Stimulated activated CD4-positive, alpha-beta T cell treated with anti-CD3 and anti-CD28 coated beads, TNF-alpha, amount 100 ng/mL, for 4 hours (primary cell): ENCODE data around the gene SLC38A10.
"Not testable (repeated sequence)": the region's sequence is repeated elsewhere in the genome, so short reads cannot be mapped to it uniquely, and the experiment has no call there.

Experiments
- DNase-seq, 3 experiments: peaks; one replicate each; pipeline ENCODE4 v3.0.0-alpha.2; 2020; ENCODE audit warnings: low read depth in 3 of 3

Gene SLC38A10

DNA sequence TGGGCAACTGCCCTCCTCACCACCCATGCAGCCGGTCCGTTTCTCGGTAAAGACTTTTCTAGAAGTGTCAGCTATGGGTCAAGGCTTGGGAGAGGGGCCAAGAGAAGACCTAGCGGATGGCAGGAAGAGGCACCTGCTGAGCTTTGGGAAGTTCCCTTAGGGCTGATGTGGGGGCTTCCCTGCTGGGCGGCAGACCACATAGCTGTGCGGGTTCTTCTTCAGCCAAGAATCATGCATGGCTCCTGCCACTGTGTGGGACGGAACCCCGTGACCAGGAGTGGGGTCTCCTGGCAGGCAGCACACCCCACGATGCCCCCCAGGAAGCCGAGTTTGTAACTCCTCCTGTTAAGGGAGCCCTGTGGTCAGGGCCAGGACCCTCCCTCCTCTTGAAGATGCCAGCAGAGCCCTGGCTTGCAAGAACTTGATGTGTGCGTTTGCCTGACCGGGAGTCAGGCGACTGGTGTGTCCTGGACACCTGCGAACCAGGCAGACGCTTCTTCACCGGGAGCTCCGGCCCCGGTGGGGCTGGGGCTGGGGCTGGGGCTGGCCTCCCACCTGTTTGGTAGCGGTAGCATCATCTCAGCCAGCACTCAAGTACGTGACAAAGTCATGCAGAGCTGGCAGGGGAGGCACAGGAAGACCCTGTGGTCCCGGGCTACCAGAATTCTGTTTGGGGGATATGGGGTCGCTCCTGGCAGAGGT, 17.7 kb upstream of the SLC38A10 start:
- no peak for DNase-seq

DNA sequence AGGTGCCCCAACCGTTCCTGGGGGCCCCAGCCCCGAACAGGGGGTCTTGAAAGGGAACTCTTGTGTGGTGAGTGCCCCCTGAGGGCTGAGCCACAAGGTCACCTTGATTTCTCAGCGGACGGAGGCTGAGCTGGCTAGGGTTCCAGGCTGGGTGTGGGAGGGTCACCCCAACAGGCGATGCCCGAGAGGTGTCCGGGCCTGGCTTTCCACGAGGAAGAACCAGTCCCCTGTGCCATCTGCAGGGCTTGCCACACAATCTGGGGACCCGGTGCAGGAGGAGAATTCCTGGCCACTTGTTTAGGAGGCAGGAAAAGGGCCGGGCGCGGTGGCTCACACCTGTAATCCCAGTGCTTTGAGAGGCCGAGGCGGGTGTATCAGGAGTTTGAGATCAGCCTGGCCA, 16.8 kb upstream of the SLC38A10 start:
- DNase-seq: no peak

DNA sequence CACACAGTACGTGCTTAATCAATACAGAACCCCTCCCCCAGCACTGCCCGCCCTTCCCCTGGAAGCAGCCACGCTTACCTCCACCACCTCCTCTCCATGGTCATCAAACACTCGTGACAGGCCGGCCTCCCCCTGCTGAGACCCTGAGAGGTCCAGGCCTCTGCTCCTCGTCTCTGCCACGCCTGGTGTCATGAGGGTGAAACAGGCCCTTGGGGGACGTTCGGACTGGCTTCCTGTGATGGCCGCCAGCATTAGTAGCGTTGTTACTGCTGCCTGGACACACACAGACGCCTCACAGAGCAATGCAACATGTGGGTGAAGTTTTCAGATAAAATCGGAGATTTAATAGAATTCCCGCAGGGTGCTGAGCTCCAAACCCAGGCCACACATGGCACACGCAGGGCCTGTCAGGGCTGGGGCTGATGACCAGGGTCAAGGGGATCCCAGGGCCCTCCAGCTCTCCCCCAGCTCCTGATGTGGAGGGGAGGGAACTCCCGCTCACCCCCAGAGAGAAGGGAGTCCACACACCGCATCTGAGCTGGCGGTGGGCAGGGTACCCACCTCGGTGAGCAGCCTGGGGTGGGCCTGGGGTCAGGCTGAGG, 15.9 kb upstream of the SLC38A10 start:
- DNase-seq: no peak

DNA sequence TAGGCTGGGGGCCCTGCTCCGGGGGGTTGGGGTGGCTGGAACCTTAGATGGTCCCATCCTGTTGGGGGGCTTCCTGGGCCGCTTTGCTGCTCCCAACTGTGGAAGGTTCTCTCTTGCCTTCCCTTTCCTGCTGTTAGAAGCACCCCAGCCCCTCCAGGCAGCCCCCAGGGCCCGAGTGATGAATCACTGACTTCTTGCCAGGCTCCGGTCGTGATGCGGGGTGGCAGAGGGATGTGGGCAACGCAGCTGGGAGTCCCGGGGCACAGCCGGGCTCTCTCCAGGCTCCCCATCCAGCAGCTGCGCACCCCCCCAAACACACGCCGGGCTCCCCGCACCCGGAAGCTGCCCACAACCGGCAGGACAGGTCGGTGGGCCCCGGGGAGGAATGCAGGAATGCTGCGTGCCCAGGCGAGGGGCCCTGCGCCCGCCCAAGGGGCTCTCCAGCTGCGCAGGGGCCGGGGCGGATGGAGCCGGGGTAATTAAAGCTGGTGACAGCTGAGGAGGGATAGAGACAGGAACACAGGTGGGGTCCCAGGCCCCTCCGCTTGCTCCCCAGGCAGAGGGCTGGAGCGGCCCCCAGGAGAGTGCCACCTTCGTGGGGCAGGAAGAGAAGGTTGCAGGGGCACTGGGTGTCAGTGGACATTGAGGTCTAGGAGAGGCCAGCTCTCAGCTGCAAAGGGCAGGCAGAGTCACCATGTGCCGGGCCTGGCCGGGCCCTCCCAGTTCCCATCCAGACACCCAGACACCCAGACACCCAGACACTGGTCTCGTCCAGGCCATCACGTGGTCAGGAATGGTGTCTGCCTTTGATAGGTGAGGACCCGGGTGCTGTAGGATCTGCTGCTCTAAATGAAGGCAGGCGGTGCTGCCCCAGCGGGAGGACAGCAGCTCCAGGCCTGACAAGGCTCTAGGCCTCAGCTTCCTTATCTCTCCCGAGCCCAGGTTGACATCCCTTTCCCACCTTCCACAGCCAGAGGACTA, 15.0 kb upstream of the SLC38A10 start:
- no peak for DNase-seq

DNA sequence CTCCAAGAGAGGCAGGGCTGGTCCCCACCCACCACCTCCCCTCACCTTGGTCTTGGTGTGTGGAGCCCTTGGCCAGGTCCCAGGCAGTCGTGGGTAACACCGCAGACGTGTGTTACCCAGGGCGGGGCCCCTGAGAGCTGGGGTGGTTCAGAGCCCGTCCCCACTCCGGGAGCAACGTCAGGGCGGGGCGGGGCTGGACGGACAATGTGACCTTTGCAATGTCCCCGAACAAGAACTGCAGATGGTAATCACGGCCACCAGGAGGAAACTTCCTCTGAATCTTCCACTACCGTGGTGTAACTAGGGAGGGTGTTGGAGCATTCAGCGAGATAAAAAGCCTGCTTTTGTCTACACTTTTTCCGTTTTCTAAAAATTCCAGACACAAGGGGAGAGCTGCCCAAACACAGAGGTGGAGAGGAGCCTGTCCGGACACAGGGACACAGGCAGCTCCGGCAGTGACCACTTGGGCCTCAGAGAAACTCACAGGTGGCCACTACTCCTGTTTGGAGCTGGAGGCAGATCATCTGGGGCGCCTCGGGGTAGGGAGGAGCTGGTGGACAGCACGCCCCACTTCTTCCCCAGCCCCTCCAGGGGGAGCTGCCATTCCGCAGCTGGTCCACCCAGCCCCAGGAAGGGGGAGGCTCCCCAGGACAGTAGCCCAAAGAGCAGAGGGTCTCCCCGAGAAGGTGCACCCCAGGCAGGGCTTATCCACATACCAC, 14.2 kb upstream of the SLC38A10 start:
- no peak for DNase-seq

DNA sequence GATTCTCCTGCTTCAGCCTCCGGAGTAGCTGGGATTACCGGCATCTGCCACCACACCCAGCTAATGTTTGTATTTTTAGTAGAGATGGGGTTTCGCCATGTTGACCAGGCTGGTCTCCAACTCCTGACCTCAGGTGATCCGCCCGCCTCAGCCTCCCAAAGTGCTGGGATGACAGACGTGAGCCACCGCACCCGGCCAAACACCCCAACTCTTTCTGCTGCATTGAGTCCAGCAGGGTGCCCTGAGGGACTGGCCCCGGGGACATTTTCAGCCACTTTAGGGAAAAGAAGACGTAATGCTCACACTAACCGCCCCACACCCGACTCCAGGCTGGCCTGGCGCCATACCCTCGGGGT, 13.7 kb upstream of the SLC38A10 start:
- not testable (repeated sequence) for DNase-seq

DNA sequence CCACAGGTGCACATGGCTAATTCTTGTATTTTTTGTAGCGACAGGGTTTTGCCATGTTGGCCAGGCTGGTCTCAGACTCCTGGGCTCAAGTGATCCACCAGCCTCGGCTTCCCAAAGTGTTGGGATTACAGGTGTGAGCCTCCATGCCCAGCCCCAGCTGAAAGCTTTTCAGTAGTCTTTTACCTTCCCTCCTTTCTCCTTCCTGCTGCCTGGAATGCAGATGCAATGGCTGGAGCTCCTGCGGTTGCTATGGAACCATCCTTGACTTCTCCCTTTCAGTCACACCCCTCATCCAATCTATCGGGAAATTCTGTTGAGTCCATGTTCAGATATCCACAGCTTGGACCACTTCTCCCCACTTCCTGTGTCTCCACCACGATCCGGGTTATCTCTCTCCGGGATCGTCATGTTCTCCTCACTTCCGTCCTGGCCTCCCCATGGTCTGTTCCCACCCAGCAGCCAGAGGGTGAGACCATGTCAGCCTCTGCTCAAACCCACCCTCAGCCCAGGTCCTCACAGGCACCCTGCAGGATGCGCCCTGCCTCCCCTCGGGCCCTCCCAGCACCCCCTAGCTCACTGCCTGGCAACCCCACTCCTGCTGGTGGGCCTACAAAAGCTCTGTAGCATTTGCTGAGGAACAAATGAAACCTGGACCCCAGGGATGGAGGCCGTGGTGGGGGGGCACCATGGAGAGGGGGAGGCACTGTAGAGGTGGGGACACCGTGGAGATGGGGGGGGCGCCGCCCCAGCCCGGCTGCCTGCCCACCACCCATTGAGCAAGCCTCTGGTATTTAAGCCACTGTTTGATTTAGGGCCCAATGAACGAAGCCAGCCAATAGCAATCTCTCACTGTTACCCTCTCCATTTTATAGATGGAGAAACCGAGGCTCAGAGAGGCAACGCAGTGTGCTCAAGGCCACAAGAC, 12.8 kb upstream of the SLC38A10 start:
- DNase-seq: no peak

DNA sequence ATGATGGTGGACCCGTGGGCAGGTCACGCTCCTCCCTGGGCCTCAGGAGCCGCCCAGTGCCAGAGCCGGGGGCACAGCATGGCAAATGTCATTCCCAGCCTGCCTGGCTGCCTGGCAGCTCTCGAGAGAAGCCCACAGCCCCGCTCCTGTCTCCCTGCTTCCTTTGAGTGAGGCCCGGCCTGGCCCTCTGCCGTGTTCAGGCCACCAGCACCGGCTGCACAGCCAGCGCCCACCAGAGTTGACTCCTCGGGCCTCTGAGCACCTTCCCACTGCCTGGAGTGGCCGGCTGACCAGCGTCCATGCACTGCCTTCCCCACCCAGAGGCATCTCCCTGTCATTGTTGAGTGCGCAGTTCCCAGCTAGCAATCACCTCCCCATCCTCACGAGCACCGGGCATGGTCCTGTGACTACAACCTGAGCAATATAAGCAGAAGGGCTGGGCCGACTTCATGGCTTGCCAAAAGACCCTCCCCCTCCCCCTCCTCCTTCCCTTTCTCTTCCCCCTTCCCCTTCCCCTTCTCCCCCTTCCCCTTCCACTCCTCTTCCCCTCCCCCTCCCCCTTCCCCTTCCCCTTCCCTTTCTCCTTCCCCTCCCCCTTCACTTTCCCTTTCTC, 11.9 kb upstream of the SLC38A10 start:
- no peak for DNase-seq

DNA sequence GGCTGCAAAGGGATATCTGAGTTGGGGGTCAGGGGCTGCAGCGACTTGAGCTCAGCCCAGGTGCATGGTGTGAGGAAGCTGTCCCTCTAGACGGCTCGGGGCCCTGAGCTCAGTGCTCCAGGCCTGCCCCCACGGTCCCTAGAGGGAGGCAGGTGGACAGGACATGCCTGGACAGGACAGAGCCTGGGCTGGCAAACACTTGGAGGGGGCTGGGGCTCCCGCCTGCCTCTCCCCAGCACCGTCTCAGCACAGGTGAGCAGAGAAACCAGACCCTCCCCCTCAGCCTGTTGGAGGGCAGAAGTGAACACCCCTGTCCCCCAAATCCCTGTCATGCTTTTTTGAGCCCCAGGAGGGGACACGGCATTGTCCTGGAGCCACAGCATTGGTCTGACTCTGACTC, 11.4 kb upstream of the SLC38A10 start:
- DNase-seq: no peak

DNA sequence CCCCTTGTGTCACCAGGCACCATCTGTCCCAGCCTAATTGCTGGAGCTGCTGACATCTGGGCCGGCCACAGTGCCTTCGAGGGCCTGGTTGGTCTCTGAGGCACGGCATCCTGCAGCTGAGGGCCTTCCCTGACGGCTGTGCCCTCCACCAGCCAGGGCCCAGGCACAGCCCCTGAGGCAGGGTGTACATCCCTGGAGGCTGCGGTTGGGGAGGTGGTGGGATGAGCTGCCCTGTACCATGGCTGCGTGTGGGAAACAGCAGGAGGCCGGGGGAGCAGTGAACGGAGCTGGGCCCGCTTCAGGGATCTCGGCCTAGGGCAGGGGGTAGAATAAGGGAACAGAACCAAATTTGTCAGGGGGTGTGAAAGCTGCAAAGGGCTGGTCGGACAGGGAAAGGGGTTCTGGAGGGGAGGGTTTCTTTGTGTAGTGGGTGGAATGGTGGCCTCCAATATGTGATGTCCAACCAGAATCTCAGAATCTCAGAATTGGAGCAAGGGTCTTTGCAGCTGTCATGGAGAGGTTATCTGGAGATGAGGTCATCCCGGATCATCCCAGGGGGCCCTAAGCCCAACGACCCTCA, 10.0 kb upstream of the SLC38A10 start:
- no peak for DNase-seq

DNA sequence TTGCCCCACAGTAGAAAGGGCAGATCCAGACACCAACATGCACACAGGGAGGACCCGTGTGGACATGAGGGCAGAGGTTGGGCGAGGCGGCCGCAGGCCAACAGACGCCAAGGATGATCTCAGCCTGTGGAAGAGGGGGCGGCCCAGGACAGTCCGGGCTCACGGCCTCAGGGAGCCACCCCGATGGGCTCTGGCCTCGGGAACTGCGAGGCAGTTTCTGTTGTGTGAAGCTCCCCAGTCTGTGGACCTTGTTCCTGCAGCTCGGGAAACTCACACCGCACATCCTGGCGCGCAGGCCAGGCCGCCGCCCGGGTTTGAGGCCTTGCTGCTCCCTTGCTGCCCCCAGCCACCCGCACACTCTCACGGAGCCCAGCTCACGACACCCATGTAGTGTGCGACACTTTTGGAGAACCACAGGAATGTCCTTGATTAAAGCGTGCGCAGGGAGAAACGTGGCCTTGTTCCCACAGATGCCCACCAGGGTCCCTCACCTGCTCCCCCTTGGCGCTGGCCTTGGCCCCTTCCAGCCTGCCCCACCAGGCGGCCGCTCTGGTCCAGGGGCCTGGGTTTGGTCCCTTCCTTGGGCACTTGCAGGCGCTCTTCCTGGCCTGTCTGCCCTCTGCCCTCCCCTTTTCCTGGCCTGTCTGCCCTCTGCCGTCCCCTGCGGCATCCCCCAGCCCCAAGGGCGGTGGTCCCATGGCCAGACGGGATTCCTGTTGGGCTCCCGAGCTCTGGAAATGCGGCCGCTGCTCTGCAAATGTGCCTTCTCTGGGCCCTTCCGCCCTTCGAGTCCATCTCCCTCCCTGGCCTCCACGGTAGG, 9.3 kb upstream of the SLC38A10 start:
- no peak for DNase-seq

DNA sequence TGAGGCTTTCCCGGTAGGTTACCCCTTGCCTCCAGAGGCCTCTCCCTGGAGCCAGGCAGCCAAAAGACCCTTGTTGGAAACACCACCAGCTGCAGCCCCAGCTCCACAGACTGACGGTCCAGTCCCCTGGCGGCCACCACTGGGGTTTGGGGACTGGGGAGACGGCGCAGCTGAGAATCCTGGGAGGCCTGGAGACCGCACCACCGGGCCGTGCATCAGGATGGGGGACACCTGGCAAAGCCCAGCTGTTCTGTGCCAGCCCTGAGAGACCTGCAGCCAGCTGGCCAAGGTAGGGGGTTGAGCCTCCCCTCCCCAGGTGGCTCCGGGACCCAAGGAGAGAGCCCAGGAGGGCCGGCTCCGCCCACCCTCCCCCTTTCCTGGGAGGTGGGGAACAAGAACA, 8.3 kb upstream of the SLC38A10 start:
- DNase-seq: no peak

DNA sequence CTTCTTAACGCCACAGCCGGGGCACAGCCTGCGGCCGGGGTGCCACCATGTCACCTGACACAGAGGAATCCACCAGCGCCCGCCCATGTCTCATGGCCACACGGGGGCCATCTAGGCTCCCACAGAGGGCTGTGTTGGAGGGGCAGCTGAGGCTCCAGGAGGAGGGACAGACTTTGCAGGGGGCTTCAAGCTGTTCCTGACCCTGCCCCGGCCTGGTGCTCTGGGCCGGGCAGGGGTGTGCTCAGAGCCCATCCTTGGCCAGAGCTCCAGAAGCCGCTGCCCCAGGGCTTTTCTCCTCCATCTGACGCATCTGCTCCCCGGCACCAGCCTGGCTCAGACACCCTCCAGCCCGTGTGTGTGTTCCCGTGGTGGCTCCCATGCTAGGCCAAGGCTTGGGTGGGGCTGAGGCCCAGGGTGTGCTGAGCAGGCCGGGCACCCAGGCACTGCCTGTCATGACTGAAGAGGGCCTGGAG, 7.8 kb upstream of the SLC38A10 start:
- no peak for DNase-seq

DNA sequence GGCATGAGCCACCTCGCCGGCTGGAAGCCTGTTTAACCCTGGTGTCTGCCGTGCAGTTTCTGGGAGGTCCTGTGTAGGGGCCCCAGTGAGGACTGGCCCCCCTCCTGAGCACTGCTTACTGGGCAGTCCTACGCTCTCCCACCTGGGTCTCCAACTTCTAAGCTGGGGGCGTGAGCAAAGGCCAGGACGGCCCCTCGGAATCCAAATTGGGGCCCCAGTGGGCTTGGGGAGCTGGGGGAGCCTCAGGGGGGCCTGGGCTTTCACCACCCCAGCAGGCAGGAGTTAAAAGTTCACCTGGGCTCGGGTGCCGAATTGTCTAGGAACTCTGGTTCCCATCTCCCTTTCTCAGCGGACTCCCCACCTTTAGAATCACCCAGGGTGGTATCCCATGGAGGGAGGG, 7.2 kb upstream of the SLC38A10 start:
- DNase-seq: no peak

DNA sequence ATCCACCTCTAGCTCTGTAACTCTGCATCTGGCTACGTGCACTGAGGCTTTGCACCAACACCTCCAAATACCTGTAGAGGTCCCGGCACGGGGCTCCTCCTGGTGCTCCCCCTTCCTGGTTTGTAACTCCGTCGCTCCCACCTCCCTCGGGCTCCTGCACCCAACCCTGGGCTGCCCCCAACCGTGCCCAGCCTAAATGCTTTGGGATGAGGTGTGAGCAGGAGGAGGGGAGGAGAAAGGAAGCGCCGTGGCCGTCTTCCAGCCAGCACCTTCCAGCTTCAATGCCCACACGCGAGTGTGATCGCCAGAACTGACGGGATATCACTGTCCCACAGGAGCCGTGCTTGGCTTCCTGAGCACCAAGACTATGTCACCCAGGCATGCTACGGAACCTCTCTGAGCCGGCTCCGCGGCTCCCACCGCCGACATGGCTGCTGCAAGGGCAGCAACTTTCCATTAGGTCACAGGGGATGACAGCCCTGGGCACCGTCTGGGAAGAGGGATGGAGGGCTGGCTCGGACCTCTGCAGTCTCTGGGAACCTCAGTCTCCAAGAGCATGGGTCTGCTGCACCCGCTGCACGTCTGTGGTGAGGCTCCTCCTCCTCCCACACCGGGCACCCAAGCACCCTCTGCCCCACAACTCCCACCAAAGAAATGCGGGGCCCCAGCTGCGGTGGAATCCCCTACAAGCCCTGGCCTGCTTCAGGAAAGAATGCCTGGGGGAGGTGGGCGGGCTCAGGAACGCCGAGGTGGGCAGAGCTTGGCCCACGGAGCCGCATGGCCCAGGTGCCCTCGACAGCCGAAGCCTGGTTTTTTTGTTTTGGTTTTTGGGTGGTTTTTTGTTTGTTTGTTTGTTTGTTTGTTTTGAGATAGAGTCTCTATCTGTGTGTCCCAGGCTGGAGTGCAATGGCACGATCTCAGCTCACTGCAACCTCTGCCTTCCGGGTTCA, 6.4 kb upstream of the SLC38A10 start:
- no peak for DNase-seq

DNA sequence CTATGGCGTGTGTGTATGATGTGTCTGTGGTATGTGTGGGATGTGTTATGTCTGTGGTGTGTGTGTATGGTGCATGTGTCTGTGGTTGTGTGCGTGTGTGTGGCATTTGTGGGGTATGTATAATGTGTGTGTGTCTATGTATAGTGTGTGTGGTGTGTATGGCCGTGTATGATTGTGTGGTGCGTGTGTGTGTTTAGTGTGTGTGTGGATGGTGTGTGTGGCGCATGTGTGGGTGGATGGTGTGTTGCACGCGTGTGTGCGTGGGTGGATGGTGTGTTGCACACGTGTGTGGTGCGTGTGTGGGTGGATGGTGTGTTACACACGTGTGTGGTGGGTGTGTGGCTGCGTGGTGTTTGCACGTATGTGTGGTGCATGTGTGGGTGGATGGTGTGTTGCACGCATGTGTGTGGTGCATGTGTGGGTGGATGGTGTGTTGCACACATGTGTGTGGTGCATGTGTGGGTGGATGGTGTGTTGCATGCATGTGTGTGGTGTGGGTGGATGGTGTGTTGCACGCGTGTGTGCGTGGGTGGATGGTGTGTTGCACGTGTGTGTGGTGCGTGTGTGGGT, 5.6 kb upstream of the SLC38A10 start:
- DNase-seq: no peak

DNA sequence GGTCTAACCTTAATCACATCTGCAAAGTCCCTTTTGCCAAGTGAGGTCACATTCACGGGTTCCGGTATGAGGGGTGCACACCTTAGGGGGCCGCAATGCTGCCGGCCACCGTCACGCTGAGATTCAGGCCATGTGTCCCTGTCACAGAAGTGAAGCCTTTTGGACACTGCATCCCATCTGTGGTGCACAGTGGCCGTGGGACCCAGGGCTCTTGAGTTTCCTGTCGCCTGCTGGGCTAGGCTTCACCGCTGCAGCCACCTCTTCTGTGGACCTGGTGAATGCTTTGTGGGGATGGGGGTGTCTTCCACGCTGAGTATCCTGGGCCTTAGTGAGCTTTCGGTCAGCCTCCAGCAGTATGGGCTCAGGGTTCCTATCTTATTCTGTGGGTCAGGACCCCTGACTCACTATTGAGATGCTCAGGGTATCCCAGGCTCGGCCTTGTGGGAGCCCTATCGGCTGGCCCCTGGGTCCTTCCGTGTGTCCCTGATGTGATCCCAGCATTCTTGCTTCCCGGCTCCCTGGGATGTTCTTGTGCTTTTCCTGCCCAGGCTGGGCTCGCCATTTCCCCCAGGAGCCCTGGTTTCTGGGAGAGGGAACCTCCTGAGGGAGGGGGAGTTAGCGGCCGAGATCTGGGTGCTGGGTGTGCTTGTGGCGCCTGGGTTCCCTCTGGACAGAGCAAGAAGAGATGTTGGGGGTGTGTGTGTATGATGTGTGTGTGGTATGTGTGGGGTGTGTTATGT, 4.9 kb upstream of the SLC38A10 start:
- no peak for DNase-seq
